ENCODE results near the gene OSBP. TPM values are rescaled to one million over a fixed set of nuclear protein-coding genes. Genes with fewer than 3 reads are reported as not detected.

OSBP gene
- total RNA-seq, 2 donors from 2014 or later: 24.8 to 25.7 TPM

DNA sequence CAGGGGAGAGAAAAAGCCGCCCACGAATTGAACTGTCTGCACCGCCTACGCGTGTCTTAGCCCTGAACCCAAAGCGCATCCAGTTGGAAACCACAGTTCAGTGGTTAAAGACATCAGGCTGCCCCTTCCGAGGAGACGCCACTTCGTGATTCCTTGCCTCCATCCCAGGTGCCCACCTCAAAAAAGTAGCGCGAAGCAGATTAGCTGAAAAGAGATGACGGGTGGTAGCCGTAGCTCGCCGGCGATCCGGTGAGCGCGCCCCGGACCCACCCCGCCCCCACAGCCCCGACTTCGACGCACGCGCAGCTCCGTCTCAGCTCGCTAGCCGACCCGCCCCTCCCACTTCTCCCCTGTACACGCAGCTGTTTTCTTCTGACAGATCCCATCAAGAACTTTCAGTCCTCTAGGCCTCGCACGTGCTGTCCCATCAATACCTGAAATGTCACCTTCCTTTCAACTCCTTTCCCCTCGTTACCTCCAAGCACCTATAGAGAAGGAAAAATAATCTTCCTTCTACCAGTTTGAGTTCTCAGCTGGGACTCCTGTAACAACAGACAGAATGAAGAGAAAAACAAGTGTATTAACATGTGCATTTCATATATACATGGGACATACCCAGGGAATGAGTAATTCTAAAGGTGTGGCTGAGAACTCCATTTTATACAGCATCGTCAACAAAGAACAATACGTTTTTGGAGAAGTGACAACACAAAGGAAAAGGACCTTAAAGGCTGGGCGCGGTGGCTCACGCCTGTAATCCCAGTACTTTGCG is 54.7 kb downstream of the OSBP start:
- no peak for TF ChIP-seq CTCF (IDR thresholded peaks at IDR 0.05)
- peak; percentile 86 for DNase-seq (ENCODE audit: low spot score)
- no peaks in the 10 kb centered on the region for H3K9me3 ChIP-seq

GRCh38 chr11:59560290-59560701 is 55.3 kb downstream of the OSBP start:
- peak overlapping the region; percentile 85 to 86 for H3K4me3 ChIP-seq
- no peak for DNase-seq (ENCODE audit: low spot score)
- H3K27me3 ChIP-seq: no peaks in the 10 kb centered on the region
- H3K27ac ChIP-seq: peak overlapping the region; percentile 94 to 96
- peaks cover 0 to 36% of the 10 kb centered on the region in 2 donors for H3K4me1 ChIP-seq
- no peaks in the 10 kb centered on the region for H3K9me3 ChIP-seq
- H3K36me3 ChIP-seq: no peaks in the 10 kb centered on the region
- TF ChIP-seq CTCF (IDR thresholded peaks at IDR 0.05): no peak

More for the DNA sequence above, 54.7 kb downstream of the OSBP start:
- no peaks in the 10 kb centered on the region for H3K27me3 ChIP-seq
- peak overlapping the region; percentile 85 to 86 for H3K4me3 ChIP-seq
- H3K27ac ChIP-seq: peak overlapping the region; percentile 94 to 96
- no peaks in the 10 kb centered on the region for H3K36me3 ChIP-seq
- peaks cover 0 to 33% of the 10 kb centered on the region in 2 donors for H3K4me1 ChIP-seq

DNA sequence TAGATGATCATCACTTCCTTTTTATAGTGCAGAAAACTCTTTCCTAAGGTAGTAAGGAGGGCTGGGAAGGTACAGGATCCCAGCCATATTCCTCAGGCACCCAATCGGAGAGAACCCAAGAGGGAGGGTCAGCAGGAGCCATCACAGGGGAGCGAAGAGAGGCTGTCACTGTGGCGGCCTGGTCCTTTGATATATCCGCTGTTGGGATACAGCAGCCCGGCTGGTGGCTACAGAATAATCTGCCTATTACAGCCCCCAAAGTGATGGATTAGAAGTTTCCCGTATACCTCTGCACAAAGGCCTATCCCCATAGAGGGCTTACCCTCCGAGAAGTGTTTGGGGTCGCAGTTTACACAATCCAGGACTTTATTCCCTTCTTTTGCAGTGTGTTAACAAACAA is 55.7 kb downstream of the OSBP start:
- Histone ChIP-seq H3K4me3 (peak overlapping the region; percentile 85 to 86), H3K36me3 (no peaks in the 10 kb centered on the region), H3K9me3 (no peaks in the 10 kb centered on the region), H3K27ac (peak overlapping the region; percentile 94 to 96), H3K4me1 (peaks cover 0 to 36% of the 10 kb centered on the region in 2 donors), H3K27me3 (no peaks in the 10 kb centered on the region)
- no peak for TF ChIP-seq CTCF (IDR thresholded peaks at IDR 0.05)
- no peak for DNase-seq (ENCODE audit: low spot score)

DNA sequence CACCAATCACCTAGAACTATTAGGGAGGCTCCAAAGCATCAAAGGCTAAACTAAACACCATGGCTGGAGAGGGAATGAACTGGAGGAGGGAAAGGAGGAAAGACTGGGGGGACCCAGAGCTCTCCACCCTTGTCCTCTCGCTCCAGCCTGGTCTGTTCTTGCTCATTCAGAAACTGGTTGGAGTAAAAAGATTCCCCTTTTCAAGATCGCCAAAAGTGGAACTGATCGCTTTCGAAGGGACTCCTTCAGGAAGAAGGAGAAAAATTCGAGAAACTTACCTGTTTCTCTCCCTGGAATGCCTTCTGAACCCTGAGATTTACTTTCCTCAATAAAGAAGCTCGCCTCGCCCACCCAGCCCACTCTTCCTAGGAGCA is 57.3 kb downstream of the OSBP start:
- Histone ChIP-seq H3K4me3 (no peak overlapping the region), H3K27me3 (no peaks in the 10 kb centered on the region), H3K4me1 (peaks cover 0 to 36% of the 10 kb centered on the region in 2 donors), H3K27ac (peak overlapping the region in 1 of 2 donors; percentile 28), H3K36me3 (no peaks in the 10 kb centered on the region), H3K9me3 (no peaks in the 10 kb centered on the region)
- DNase-seq (ENCODE audit: low spot score): no peak
- no peak for TF ChIP-seq CTCF (IDR thresholded peaks at IDR 0.05)

DNA sequence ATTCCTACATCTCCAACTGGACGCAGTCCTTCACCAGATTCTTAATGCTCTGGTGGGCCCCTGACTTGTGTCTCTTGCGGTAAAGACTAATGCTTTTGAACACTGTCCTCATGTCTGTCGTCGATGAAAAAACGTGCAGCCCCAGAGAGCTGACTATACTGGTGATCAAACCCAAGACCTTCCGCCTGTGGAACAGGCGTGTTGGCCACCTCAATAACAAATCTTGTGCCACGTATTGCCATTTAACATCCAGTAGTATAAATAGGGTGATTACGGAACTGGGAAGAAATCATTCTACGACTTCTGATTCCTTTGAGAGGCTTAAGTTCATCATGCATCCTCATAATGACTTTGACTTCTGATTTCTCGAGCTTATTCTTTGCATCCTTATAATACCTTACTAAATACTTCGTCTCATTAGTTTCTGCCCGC is 58.6 kb downstream of the OSBP start:
- Histone ChIP-seq H3K36me3 (no peaks in the 10 kb centered on the region), H3K27me3 (no peaks in the 10 kb centered on the region), H3K9me3 (no peaks in the 10 kb centered on the region), H3K4me3 (peak overlapping the region; percentile 18 to 47), H3K27ac (peak overlapping the region; percentile 56 to 70), H3K4me1 (peaks cover 0 to 36% of the 10 kb centered on the region in 2 donors)
- DNase-seq (ENCODE audit: low spot score): no peak
- TF ChIP-seq CTCF (IDR thresholded peaks at IDR 0.05): no peak

Measured in right atrium auricular region (tissue), 2 donors.